Karpas-422 (cell line): Measurements from ENCODE around the gene GALNS. TPM values are rescaled to one million over a fixed set of nuclear protein-coding genes. Genes with fewer than 3 reads are reported as not detected.
"Not testable (repeated sequence)": the region's sequence is repeated elsewhere in the genome, so short reads cannot be mapped to it uniquely, and the experiment has no call there.

ENCODE experiments used
- DNase-seq: peaks from one replicate; pipeline ENCODE4 v3.0.0-alpha.2; 2015
- H2AFZ ChIP-seq: fragments of 200-600 bp; sonication (generic); 2 replicates; pipeline ENCODE4 v1.6.1; 2014; ENCODE audit warnings: antibody characterized with exemption, low read length, mixed read lengths
- H3K27ac ChIP-seq: fragments of 200-600 bp; sonication (generic); 2 replicates; pipeline ENCODE4 v1.5.1; 2014; ENCODE audit warnings: mild to moderate bottlenecking, low read length, moderate library complexity
- H3K27me3 ChIP-seq: fragments of 200-600 bp; sonication (generic); 2 replicates; pipeline ENCODE4 v1.6.1; 2014; ENCODE audit warnings: low read length, mixed read lengths
- H3K36me3 ChIP-seq: fragments of 200-600 bp; sonication (generic); 2 replicates; pipeline ENCODE4 v1.6.1; 2014; ENCODE audit warnings: low read length, mixed read lengths; ENCODE audit not compliant: insufficient read depth
- H3K4me1 ChIP-seq: fragments of 200-600 bp; sonication (generic); 2 replicates; pipeline ENCODE4 v1.6.1; 2014; ENCODE audit warnings: mild to moderate bottlenecking, low read length, mixed read lengths
- H3K4me2 ChIP-seq: fragments of 200-600 bp; sonication (generic); 2 replicates; pipeline ENCODE4 v1.6.1; 2014; ENCODE audit warnings: low read length, low read depth, mild to moderate bottlenecking; ENCODE audit not compliant: poor library complexity, severe bottlenecking
- H3K4me3 ChIP-seq: fragments of 200-600 bp; sonication (generic); 2 replicates; pipeline ENCODE4 v1.5.1; 2014; ENCODE audit warnings: mild to moderate bottlenecking, antibody characterized with exemption, low read length, mixed read lengths
- H3K79me2 ChIP-seq: fragments of 200-600 bp; sonication (generic); 2 replicates; pipeline ENCODE4 v1.6.1; 2014; ENCODE audit warnings: mild to moderate bottlenecking, low read length, mixed read lengths
- H3K9ac ChIP-seq: fragments of 200-600 bp; sonication (generic); 2 replicates; pipeline ENCODE4 v1.6.0; 2014; ENCODE audit warnings: low read length
- H3K9me2 ChIP-seq: fragments of 200-600 bp; sonication (generic), shearing (Covaris generic); replicated peaks from 2 replicates; pipeline ENCODE4 v1.6.0; 2014; ENCODE audit warnings: mild to moderate bottlenecking, low read length, moderate library complexity; ENCODE audit not compliant: insufficient read depth
- H3K9me3 ChIP-seq: fragments of 300-700, 200-600 bp; sonication (generic); 2 replicates; pipeline ENCODE4 v1.6.1; 2014; ENCODE audit warnings: low read length, mixed read lengths
- H4K20me1 ChIP-seq: fragments of 200-600 bp; sonication (generic); 2 replicates; pipeline ENCODE4 v1.6.1; 2014; ENCODE audit warnings: mild to moderate bottlenecking, antibody characterized with exemption, low read length, low read depth; ENCODE audit not compliant: insufficient read depth
- total RNA-seq: library from RNA; depleted of rRNA; stranded (reverse); fragments of >200 nt; shearing (Covaris generic); gene quantifications from 2 replicates; pipeline ENCODE4 v1.2.3, GENCODE V29; 2014; ENCODE audit warnings: low replicate concordance

The GALNS gene
- total RNA-seq, 1 experiment from 2014 or later = 26.8 TPM

DNA sequence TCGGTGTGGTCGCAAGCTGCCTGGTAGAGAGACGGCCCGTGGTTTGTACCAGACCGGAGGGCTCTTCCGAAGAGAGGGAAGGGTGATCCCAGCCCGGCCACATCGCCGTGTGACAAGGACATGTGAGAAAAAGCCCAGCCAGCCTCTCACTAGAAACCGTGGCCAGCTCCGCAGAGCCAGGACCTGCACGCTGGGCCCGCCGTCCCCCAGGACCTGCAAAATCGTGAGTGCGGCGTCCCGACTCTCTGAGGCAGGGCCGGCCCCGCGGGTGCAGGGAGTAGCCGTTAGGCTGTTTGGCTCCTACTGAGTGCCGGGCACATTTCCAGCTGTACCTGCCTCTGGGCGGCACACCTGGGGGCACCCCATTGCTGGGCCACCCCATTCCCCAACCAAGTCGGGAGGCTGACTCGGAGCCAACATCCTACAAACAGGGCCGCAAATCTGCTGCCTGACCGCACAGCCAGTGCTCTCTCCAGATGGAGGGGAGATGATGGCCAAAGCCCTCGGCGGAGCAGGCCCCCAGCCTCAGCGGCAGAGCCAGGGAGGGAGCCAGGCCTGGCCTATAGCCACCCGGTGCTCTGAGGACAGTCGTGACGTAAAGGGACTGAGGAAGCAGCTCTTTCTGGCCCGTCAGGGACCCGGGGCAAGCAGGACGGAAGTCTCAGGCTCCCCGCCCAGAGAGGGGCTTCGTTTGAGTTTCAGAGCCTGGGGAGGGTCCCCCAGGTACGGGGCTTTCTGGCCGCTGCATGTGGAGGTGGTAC lies 43.3 kb upstream of the GALNS start:
- no peak overlapping the region for H3K4me3 ChIP-seq
- H3K4me2 ChIP-seq = no peak overlapping the region
- H3K27ac ChIP-seq = no peak overlapping the region
- H3K9me2 ChIP-seq = no peaks in the 10 kb centered on the region
- H3K4me1 ChIP-seq = peaks cover 8% of the 10 kb centered on the region
- H2AFZ ChIP-seq = no peak overlapping the region
- H4K20me1 ChIP-seq = no peaks in the 10 kb centered on the region
- H3K9ac ChIP-seq = no peak overlapping the region
- H3K36me3 ChIP-seq = no peaks in the 10 kb centered on the region
- DNase-seq = no peak
- no peaks in the 10 kb centered on the region for H3K9me3 ChIP-seq
- H3K27me3 ChIP-seq = no peaks in the 10 kb centered on the region
- H3K79me2 ChIP-seq = no peaks in the 10 kb centered on the region

DNA sequence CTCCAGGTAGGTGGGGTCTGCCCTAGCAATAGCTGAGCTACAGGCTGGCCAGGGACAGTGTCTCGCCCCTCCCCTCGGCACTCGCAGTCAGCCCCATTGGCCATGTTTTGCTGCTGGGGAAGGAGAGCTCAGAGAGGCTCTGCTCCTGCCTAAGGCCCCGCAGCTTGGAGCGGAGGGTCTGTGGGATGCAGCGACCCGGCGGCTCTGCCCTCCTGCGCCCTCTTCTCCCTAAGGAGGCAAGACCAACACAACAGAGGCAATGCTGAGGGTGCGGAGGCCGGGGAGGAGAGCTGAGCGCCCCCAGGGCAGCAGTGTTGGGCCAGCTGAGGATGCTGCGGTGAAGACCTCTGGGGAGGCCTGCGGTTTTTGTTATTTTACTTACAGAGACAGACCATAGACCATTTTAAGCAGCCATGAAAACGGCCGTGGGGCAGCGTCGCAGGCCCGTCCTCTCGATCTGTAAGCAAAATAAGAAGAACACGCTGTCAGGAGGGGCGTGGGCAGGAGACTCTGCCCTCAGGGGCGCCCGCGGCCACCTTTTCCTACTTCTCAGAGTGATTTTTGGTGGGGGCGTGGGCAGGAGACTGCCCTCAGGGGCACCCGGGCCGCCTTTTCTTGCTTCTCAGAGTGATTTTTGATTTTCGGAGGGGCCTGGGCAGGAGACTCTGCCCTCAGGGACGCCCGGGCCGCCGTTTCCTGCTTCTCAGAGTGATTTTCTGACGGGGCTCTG lies 41.1 kb upstream of the GALNS start:
- H3K4me2 ChIP-seq = no peak overlapping the region
- no peak overlapping the region for H2AFZ ChIP-seq
- H3K4me3 ChIP-seq = no peak overlapping the region
- H3K36me3 ChIP-seq = no peaks in the 10 kb centered on the region
- no peak for DNase-seq
- no peaks in the 10 kb centered on the region for H4K20me1 ChIP-seq
- H3K9me2 ChIP-seq = no peaks in the 10 kb centered on the region
- H3K9ac ChIP-seq = no peak overlapping the region
- H3K27ac ChIP-seq = no peak overlapping the region
- peaks cover 8% of the 10 kb centered on the region for H3K4me1 ChIP-seq
- no peaks in the 10 kb centered on the region for H3K27me3 ChIP-seq
- no peaks in the 10 kb centered on the region for H3K9me3 ChIP-seq
- H3K79me2 ChIP-seq = no peaks in the 10 kb centered on the region

DNA sequence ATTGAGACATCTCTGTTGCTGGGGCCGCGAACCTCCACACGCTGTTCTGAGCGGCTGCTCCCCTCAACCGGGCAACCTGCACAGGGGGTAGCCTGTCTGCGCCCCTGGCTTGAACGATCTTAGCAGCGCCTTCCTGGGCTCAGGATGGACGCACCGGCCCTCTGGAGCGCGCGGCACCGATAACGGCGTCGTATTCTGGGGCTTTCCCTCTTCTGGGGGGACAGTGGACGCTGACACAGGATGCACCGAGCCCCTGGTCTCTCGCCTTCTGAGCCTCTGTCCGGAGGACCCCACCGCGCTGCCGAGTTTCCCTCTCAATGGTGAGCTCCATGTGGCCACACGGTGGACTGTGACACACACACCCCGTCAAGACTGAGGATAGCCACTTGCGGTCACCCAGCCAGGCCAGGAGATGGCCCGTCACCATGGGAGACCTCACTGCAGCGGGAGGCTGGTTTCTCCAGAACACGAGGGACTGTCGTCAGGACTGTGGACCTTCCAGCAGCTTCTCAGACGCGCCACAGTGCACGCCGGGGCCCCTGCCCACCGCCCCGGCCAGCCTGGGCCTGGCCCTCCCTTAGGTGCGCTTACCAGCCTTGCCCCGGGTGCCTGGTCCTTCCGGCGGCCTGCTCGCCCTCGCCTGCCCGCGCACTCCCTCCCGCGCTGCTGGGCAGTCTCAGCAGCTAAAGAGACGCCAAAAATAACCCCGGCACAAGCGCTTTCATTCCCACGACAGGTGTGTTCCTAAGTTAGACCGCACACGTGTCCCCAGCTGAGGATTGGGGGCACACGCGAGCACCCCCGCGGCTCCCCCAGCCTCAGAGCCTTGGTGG lies 39.7 kb upstream of the GALNS start:
- no peaks in the 10 kb centered on the region for H3K9me3 ChIP-seq
- H3K4me2 ChIP-seq = no peak overlapping the region
- H3K4me1 ChIP-seq = peaks cover 8% of the 10 kb centered on the region
- no peak overlapping the region for H3K9ac ChIP-seq
- H4K20me1 ChIP-seq = no peaks in the 10 kb centered on the region
- no peak overlapping the region for H3K27ac ChIP-seq
- H3K4me3 ChIP-seq = no peak overlapping the region
- no peaks in the 10 kb centered on the region for H3K9me2 ChIP-seq
- no peaks in the 10 kb centered on the region for H3K36me3 ChIP-seq
- no peak for DNase-seq
- H3K27me3 ChIP-seq = no peaks in the 10 kb centered on the region
- H2AFZ ChIP-seq = no peak overlapping the region
- no peaks in the 10 kb centered on the region for H3K79me2 ChIP-seq

DNA sequence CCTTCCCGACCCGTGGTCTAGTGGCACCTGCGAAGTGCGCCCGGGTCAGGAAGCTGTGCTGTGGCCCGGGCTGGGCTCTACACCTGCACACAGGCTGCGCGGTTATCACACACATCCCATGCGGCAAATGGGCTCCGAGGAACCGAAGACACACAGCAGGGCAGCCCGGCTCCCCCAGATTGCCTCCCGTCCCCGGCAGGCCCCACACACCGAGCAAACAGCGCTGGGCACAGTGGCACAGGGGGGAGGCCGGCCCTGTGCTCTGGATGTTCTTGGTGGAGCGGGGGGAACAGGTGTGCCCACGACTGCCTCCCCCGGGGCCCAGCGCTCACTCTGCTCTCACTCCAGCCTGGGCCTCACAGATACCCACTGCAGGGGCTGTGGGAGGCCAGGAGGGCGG lies 38.6 kb upstream of the GALNS start:
- Histone ChIP-seq H3K9me2 (no peaks in the 10 kb centered on the region), H3K4me3 (no peak overlapping the region), H3K4me1 (peaks cover 8% of the 10 kb centered on the region), H4K20me1 (no peaks in the 10 kb centered on the region), H3K27me3 (no peaks in the 10 kb centered on the region), H3K4me2 (no peak overlapping the region), H3K79me2 (no peaks in the 10 kb centered on the region), H3K9me3 (no peaks in the 10 kb centered on the region), H2AFZ (no peak overlapping the region), H3K9ac (no peak overlapping the region), H3K36me3 (no peaks in the 10 kb centered on the region), H3K27ac (no peak overlapping the region)
- DNase-seq = no peak

DNA sequence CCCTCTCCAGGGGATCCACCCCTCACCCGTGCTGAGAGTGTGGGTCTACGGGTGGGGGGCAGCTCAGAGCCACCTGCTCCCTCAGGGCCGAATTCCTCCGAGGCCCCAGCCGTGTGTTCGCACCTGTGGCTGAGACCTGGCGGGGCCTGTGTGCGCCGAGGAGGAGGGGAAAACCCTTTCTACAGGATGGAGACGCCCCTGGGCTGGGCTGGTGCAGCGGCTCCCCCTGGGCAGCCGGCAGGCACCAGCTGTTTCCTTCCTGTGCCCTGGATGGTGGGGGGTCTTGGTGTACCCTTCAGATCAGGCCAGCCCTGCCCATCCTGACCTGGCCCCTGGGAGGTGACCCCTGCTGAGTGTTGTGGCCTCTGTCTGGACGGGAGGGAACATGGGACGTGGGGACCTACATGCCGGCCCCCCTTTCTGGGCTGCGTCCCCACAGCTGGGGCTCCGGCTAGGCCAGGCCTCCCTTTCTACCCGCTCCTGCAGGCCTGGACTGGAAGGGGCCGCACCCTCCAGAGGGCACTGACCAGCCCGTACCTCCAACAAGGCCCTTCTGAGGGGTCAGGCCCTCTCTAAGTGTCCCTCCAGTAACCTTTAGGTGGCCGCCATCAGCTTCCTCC lies 38.0 kb upstream of the GALNS start:
- H3K9ac ChIP-seq = no peak overlapping the region
- no peak overlapping the region for H2AFZ ChIP-seq
- H3K36me3 ChIP-seq = no peaks in the 10 kb centered on the region
- no peak for DNase-seq
- no peaks in the 10 kb centered on the region for H3K27me3 ChIP-seq
- H3K27ac ChIP-seq = no peak overlapping the region
- H3K9me3 ChIP-seq = no peaks in the 10 kb centered on the region
- H3K4me3 ChIP-seq = no peak overlapping the region
- H3K9me2 ChIP-seq = no peaks in the 10 kb centered on the region
- no peaks in the 10 kb centered on the region for H4K20me1 ChIP-seq
- H3K4me1 ChIP-seq = peaks cover 8% of the 10 kb centered on the region
- H3K79me2 ChIP-seq = no peaks in the 10 kb centered on the region
- H3K4me2 ChIP-seq = no peak overlapping the region

DNA sequence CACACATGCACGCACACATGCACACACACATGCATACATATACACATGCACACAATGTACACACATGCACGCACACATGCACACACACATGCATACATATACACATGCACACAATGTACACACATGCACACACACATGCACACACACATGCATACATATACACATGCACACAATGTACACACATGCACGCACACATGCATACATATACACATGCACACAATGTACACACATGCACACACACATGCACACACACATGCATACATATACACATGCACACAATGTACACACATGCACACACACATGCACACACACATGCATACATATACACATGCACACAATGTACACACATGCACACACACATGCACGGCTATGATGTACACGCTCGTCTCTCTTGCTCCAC lies 37.5 kb upstream of the GALNS start:
- not testable (repeated sequence) for H3K79me2 ChIP-seq, H3K9me3 ChIP-seq, DNase-seq, H3K9ac ChIP-seq, H3K4me1 ChIP-seq, H3K27me3 ChIP-seq, H4K20me1 ChIP-seq, H3K27ac ChIP-seq, H3K4me2 ChIP-seq, H3K4me3 ChIP-seq, H3K9me2 ChIP-seq, H2AFZ ChIP-seq, H3K36me3 ChIP-seq

DNA sequence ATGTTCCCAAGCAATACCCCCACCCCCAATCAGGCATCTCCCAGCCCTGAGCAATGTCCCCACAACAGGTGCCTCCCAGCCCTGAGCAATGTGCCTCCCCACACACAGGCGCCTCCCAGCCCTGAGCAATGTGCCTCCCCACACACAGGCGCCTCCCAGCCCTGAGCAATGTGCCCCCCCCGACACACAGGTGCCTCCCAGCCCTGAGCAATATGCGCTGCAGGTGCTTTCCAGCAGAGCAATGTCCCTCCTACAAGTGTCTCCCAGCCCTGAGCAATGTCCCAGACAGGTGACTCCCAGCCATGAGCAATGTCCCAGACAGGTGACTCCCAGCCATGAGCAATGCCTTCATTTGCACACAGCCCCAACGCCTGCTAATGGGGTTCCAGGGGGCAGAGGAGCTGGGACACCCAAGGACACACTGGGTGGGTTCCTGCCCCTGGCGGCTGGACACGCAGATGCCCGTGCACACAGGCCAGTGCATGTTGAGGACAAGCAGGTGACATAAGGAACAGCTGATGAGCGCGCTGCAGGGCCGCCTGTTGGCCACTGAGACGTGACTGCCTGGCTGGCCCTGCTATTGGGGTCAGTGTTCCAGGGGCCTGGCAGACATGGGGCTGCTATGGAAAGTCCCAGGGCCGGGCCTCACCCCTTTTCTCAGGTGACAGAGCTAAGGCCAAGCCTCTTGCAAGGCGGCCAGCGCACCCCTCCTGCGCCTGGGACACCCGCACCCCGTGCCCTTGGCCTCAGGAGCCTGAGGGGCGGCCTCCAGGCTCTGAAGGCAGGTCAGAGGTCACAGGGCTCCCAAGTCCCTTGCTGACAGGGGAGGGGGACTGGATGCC lies 36.6 kb upstream of the GALNS start:
- no peaks in the 10 kb centered on the region for H4K20me1 ChIP-seq
- H3K27me3 ChIP-seq = no peaks in the 10 kb centered on the region
- H3K9ac ChIP-seq = no peak overlapping the region
- H3K4me2 ChIP-seq = no peak overlapping the region
- no peak overlapping the region for H3K4me3 ChIP-seq
- no peak overlapping the region for H3K27ac ChIP-seq
- H3K79me2 ChIP-seq = no peaks in the 10 kb centered on the region
- H2AFZ ChIP-seq = no peak overlapping the region
- H3K9me3 ChIP-seq = no peaks in the 10 kb centered on the region
- H3K4me1 ChIP-seq = peaks cover 8% of the 10 kb centered on the region
- DNase-seq = no peak
- H3K36me3 ChIP-seq = no peaks in the 10 kb centered on the region
- H3K9me2 ChIP-seq = no peaks in the 10 kb centered on the region
